ENCODE measurements around the gene ANXA4. TPM values are rescaled to one million over a fixed set of nuclear protein-coding genes. Genes with fewer than 3 reads are reported as not detected.
A peak's percentile ranks its signal among the peaks of the same experiment; 100 is the strongest.
"Not testable (repeated sequence)": the region's sequence is repeated elsewhere in the genome, so short reads cannot be mapped to it uniquely, and the experiment has no call there.

The ANXA4 gene
- total RNA-seq, 2 donors from 2014 or later = 258 to 324 TPM

GRCh38 chr2:69827796-69828540, 86.0 kb downstream of the ANXA4 start:
- no peak for TF ChIP-seq CTCF (IDR thresholded peaks at IDR 0.05)
- intact Hi-C loops (cut with DNase I) = no loop called here

GRCh38 chr2:69828938-69829255, 87.0 kb downstream of the ANXA4 start:
- intact Hi-C loops (cut with DNase I) = no loop called here
- Histone ChIP-seq H3K9me3 (no peaks in the 10 kb centered on the region), H3K27ac (peak overlapping the region; percentile 76), H3K4me3 (peak overlapping the region; percentile 94), H3K4me1 (peaks cover 10% of the 10 kb centered on the region), H3K9ac (ENCODE audit: low read depth in 2 of 2, low read length in 2 of 2) (peak overlapping the region; percentile 74 to 94), H3K27me3 (no peaks in the 10 kb centered on the region), H3K36me3 (no peaks in the 10 kb centered on the region)
- DNase-seq = no peak
- TF ChIP-seq CTCF (IDR thresholded peaks at IDR 0.05) = no peak

More at GRCh38 chr2:69827796-69828540, 86.0 kb downstream of the ANXA4 start:
- no peaks in the 10 kb centered on the region for H3K36me3 ChIP-seq
- peaks cover 10% of the 10 kb centered on the region for H3K4me1 ChIP-seq
- H3K27me3 ChIP-seq = no peaks in the 10 kb centered on the region
- H3K9ac ChIP-seq (ENCODE audit: low read depth in 2 of 2, low read length in 2 of 2) = no peak overlapping the region
- no peak for DNase-seq
- no peaks in the 10 kb centered on the region for H3K9me3 ChIP-seq
- H3K4me3 ChIP-seq = no peak overlapping the region
- H3K27ac ChIP-seq = no peak overlapping the region

- TF ChIP-seq CTCF (IDR thresholded peaks at IDR 0.05) = no peak
These were observed 87.5 kb downstream of the ANXA4 start, which contains the start of gene GMCL1 for GRCh38 chr2:69829256-69830044. Gene GMCL1 (plus strand): TSS chr2:69829660. CDS start chr2:69829893, 233 bp downstream.

GRCh38 chr2:69830045-69830905, 88.3 kb downstream of the ANXA4 start:
- intact Hi-C loops (cut with DNase I) = no loop called here
- Histone ChIP-seq H3K27me3 (no peaks in the 10 kb centered on the region), H3K9me3 (no peaks in the 10 kb centered on the region), H3K27ac (peak overlapping the region; percentile 76), H3K36me3 (no peaks in the 10 kb centered on the region), H3K4me3 (peak overlapping the region; percentile 94), H3K4me1 (peaks cover 10% of the 10 kb centered on the region), H3K9ac (ENCODE audit: low read depth in 2 of 2, low read length in 2 of 2) (peak overlapping the region; percentile 84 to 94)
- peak; percentile 76 for DNase-seq
- no peak for TF ChIP-seq CTCF (IDR thresholded peaks at IDR 0.05)

More at GRCh38 chr2:69829256-69830044, 87.5 kb downstream of the ANXA4 start, which contains the start of gene GMCL1:
- Histone ChIP-seq H3K4me3 (peak within 1 kb of the TSS; percentile 94), H3K4me1 (peaks cover 10% of the 10 kb centered on the region), H3K27ac (peak within 1 kb of the TSS; percentile 76), H3K36me3 (no peaks in the 10 kb centered on the region), H3K9ac (ENCODE audit: low read depth in 2 of 2, low read length in 2 of 2) (peak within 1 kb of the TSS; percentile 84 to 94), H3K27me3 (no peaks in the 10 kb centered on the region), H3K9me3 (no peaks in the 10 kb centered on the region)
- intact Hi-C loops (cut with DNase I) = no loop called here
- peak; percentile 97 for DNase-seq

GRCh38 chr2:69830906-69831241, 88.9 kb downstream of the ANXA4 start:
- H3K9me3 ChIP-seq; H3K27ac ChIP-seq; H3K36me3 ChIP-seq; intact Hi-C loops (cut with DNase I); H3K4me1 ChIP-seq; H3K27me3 ChIP-seq; DNase-seq: not testable (repeated sequence)
- peak overlapping the region; percentile 94 for H3K4me3 ChIP-seq
- H3K9ac ChIP-seq (ENCODE audit: low read depth in 2 of 2, low read length in 2 of 2) = peak overlapping the region in 1 of 2 donors; percentile 94
